Suprapubic skin (tissue), 3 donors: ENCODE results near the gene CAMTA1.

Source experiments
- EP300 ChIP-seq: sonication (generic); formaldehyde crosslinking; IDR thresholded peaks from one replicate; pipeline ENCODE4 v1.6.1; 2017; ENCODE audit warnings: antibody characterized with exemption
- POLR2A ChIP-seq, 2 donors: fragments of 450-650 bp; IDR thresholded peaks; one replicate each; pipeline ENCODE4 v1.6.1; 2017; ENCODE audit warnings: antibody characterized with exemption in 2 of 2, mild to moderate bottlenecking in 2 of 2, moderate library complexity in 2 of 2
- TF ChIP-seq, protein P1 (sequence below), 2 donors: fragments of 200-600 bp in 1 of 2; fragments of 450-650 bp in 1 of 2; sonication (generic) in 1 of 2; IDR thresholded peaks; one replicate each; pipeline ENCODE4 v1.5.1; 2016 to 2019; ENCODE audit warnings: antibody characterized with exemption in 2 of 2, mild to moderate bottlenecking in 1 of 2, moderate library complexity in 1 of 2

DNA sequence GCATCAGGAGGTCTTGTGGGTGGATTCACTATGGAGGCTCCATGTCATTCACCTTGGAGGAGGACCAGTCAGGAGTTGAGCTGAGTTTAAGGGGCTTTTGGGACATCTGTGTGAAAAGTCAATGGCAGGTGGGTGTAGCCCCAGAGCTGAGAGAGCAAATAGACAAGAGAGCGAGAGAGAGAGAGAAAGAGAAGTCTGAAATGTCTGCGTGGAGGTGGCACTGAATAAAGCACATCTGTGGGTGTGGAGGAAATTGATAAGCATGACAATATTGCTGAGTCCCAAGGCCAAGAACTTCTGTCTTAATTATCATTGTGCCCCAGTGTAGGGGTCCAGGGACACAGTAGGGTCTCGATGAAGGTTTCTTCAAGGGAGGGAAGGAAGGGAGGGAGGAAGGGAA, 906.3 kb downstream of the CAMTA1 start:
- TF ChIP-seq, protein P1, sequence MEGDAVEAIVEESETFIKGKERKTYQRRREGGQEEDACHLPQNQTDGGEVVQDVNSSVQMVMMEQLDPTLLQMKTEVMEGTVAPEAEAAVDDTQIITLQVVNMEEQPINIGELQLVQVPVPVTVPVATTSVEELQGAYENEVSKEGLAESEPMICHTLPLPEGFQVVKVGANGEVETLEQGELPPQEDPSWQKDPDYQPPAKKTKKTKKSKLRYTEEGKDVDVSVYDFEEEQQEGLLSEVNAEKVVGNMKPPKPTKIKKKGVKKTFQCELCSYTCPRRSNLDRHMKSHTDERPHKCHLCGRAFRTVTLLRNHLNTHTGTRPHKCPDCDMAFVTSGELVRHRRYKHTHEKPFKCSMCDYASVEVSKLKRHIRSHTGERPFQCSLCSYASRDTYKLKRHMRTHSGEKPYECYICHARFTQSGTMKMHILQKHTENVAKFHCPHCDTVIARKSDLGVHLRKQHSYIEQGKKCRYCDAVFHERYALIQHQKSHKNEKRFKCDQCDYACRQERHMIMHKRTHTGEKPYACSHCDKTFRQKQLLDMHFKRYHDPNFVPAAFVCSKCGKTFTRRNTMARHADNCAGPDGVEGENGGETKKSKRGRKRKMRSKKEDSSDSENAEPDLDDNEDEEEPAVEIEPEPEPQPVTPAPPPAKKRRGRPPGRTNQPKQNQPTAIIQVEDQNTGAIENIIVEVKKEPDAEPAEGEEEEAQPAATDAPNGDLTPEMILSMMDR (IDR thresholded peaks at IDR 0.05), result no peak
- TF ChIP-seq POLR2A (IDR thresholded peaks at IDR 0.05), result no peak
- no peak for TF ChIP-seq EP300
